Measurements from ENCODE around the gene ASB6.

DNA sequence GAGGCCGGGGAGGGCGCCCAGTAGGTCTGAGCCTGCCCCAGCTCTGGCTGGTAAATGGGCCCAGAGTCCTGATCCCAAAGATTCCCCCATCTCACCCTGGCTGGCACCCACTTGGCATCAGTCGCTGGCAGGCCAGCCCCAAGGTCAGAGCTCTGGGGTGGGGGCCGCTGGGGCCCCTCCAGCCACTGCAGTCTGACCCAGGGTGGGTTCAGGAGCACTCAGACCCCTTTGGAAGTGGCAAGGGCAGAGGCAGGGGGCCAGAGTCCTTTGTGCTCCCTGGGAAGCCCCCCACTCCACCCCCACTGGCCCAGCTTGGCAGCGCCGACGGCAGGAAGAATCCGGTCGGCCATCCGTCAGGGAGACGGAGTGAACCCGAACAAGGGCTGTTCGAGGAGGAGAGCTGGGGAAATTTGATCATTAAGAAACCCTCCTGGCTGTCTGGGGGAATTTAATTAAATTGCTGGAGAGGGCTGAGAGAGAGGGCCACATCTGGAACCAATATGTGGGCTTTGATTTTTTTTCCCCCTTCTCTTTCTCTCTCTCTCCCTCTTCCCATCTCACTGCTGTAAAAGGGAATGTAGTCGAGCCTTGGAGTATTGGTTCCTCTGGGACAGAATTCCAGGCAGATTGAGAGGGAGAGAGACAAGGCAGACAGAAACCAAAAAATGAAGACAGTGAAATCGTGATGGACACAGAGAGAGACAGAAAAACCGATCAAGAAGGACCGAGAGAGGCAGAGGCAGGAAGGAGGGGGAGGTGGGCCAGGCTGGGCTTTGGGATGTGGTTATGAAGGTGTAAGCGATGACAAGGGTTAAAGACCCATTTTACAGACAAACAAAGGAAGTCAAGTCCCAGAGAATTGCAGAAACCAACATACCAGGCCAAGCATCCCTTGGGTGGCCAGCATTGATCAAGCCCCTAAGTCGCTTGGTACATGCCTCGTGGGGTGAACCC, 8.1 kb upstream of the ASB6 start:
- TF ChIP-seq, protein P1, sequence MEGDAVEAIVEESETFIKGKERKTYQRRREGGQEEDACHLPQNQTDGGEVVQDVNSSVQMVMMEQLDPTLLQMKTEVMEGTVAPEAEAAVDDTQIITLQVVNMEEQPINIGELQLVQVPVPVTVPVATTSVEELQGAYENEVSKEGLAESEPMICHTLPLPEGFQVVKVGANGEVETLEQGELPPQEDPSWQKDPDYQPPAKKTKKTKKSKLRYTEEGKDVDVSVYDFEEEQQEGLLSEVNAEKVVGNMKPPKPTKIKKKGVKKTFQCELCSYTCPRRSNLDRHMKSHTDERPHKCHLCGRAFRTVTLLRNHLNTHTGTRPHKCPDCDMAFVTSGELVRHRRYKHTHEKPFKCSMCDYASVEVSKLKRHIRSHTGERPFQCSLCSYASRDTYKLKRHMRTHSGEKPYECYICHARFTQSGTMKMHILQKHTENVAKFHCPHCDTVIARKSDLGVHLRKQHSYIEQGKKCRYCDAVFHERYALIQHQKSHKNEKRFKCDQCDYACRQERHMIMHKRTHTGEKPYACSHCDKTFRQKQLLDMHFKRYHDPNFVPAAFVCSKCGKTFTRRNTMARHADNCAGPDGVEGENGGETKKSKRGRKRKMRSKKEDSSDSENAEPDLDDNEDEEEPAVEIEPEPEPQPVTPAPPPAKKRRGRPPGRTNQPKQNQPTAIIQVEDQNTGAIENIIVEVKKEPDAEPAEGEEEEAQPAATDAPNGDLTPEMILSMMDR (IDR thresholded peaks at IDR 0.05; ENCODE audit: insufficient read depth, low read length, poor library complexity, severe bottlenecking), result no peak
- TF ChIP-seq EZH2phosphoT487 (conservative IDR thresholded peaks at IDR 0.05; ENCODE audit: low read length), result no peak

Data from SU-DHL-6 (cell line).